Neural progenitor cell (in vitro differentiated cells): ENCODE results near the gene UBAP2. TPM values are rescaled to one million over a fixed set of nuclear protein-coding genes. Genes with fewer than 3 reads are reported as not detected.

Source experiments
- DNase-seq: peaks from one replicate; pipeline ENCODE4 v3.0.0-alpha.2; 2016; ENCODE audit warnings: low spot score
- H2AFZ ChIP-seq: fragments of 200-600 bp; sonication (generic); replicated peaks from 2 replicates; pipeline ENCODE4 v1.6.1; 2016; ENCODE audit warnings: antibody characterized with exemption
- H3F3A ChIP-seq: fragments of 200-600 bp; sonication (generic); 2 replicates; pipeline ENCODE4 v1.6.1; 2016; ENCODE audit warnings: antibody characterized with exemption, low read depth
- H3K27ac ChIP-seq: fragments of 200-600 bp; sonication (generic); 2 replicates; pipeline ENCODE4 v1.5.1; 2016; ENCODE audit warnings: mild to moderate bottlenecking
- H3K27me3 ChIP-seq: fragments of 200-600 bp; sonication (generic); 2 replicates; pipeline ENCODE4 v1.6.1; 2016; ENCODE audit warnings: mild to moderate bottlenecking, moderate library complexity
- H3K36me3 ChIP-seq: fragments of 200-600 bp; sonication (generic); 2 replicates; pipeline ENCODE4 v1.5.1; 2016
- H3K4me1 ChIP-seq: fragments of 200-600 bp; sonication (generic); 2 replicates; pipeline ENCODE4 v1.6.1; 2016; ENCODE audit warnings: mixed run types
- H3K4me2 ChIP-seq: fragments of 200-600 bp; sonication (generic); 2 replicates; pipeline ENCODE4 v1.6.1; 2016
- H3K4me3 ChIP-seq: fragments of 200-600 bp; sonication (generic); 2 replicates; pipeline ENCODE4 v1.5.1; 2016
- H3K79me2 ChIP-seq: fragments of 200-600 bp; sonication (generic); 2 replicates; pipeline ENCODE4 v1.6.1; 2016; ENCODE audit warnings: low read depth
- H3K9ac ChIP-seq: fragments of 200-600 bp; sonication (generic); 2 replicates; pipeline ENCODE4 v1.6.1; 2016
- H3K9me3 ChIP-seq: fragments of 200-600 bp; sonication (generic); 2 replicates; pipeline ENCODE4 v1.5.1; 2016; ENCODE audit warnings: low read depth
- H4K20me1 ChIP-seq: fragments of 200-600 bp; sonication (generic); 2 replicates; pipeline ENCODE4 v1.6.1; 2016; ENCODE audit warnings: low read depth
- H3K27ac Mint-ChIP-seq: 3 replicates; pipeline ENCODE4 v1.8.0; 2021; ENCODE audit warnings: mixed read lengths
- H3K27me3 Mint-ChIP-seq: 2 replicates; pipeline ENCODE4 v1.8.0; 2022; ENCODE audit warnings: low read depth, mild to moderate bottlenecking, inconsistent platforms, moderate library complexity, mixed read lengths; ENCODE audit not compliant: insufficient read depth
- H3K36me3 Mint-ChIP-seq: 3 replicates; pipeline ENCODE4 v1.8.0; 2021; ENCODE audit warnings: mixed read lengths
- H3K4me1 Mint-ChIP-seq: 3 replicates; pipeline ENCODE4 v1.8.0; 2021; ENCODE audit warnings: mixed read lengths
- H3K4me3 Mint-ChIP-seq: 3 replicates; pipeline ENCODE4 v1.8.0; 2021; ENCODE audit warnings: mild to moderate bottlenecking, moderate library complexity, mixed read lengths
- H3K9me3 Mint-ChIP-seq: 3 replicates; pipeline ENCODE4 v1.8.0; 2020; ENCODE audit warnings: mixed read lengths
- CTCF ChIP-seq: fragments of 200-600 bp; sonication (generic); IDR thresholded peaks from 2 replicates; pipeline ENCODE4 v1.5.1; 2017; ENCODE audit warnings: antibody characterized with exemption, mild to moderate bottlenecking
- EZH2 ChIP-seq: fragments of 200-600 bp; sonication (generic); IDR thresholded peaks from 2 replicates; pipeline ENCODE4 v1.6.1; 2017; ENCODE audit warnings: antibody characterized with exemption, mild to moderate bottlenecking, moderate library complexity
- EZH2phosphoT487 ChIP-seq: fragments of 200-600 bp; sonication (generic); IDR thresholded peaks from 2 replicates; pipeline ENCODE4 v1.6.1; 2017; ENCODE audit warnings: antibody characterized with exemption
- total RNA-seq: library from RNA; depleted of rRNA; stranded (reverse); fragments of >200 nt; gene quantifications from 2 replicates; pipeline ENCODE4 v1.2.3, GENCODE V29; 2015; ENCODE audit warnings: low replicate concordance

Gene UBAP2
- total RNA-seq, 1 donor from 2014 or later = 24.3 TPM

- Mint-ChIP-seq H3K27ac (no peak overlapping the region), H3K4me3 (no peak overlapping the region), H3K27me3 (peaks cover 5% of the 10 kb centered on the region), H3K36me3 (peaks cover 16% of the 10 kb centered on the region), H3K4me1 (peaks cover 14% of the 10 kb centered on the region), H3K9me3 (no peaks in the 10 kb centered on the region)
- Histone ChIP-seq H3K9ac (no peak overlapping the region), H3K27me3 (no peaks in the 10 kb centered on the region), H3K79me2 (no peaks in the 10 kb centered on the region), H3K9me3 (no peaks in the 10 kb centered on the region), H4K20me1 (peaks cover 13% of the 10 kb centered on the region), H3K36me3 (no peaks in the 10 kb centered on the region), H3K4me1 (peaks cover 17% of the 10 kb centered on the region), H3F3A (peaks cover 49% of the 10 kb centered on the region), H3K4me3 (no peak overlapping the region), H2AFZ (no peak overlapping the region), H3K27ac (no peak overlapping the region), H3K4me2 (no peak overlapping the region)
- no peak for DNase-seq
- TF ChIP-seq CTCF = no peak
- TF ChIP-seq EZH2 = no peak
- no peak for TF ChIP-seq EZH2phosphoT487
Observed at GRCh38 chr9:33923998-33924701, 124.5 kb downstream of the UBAP2 start.

DNA sequence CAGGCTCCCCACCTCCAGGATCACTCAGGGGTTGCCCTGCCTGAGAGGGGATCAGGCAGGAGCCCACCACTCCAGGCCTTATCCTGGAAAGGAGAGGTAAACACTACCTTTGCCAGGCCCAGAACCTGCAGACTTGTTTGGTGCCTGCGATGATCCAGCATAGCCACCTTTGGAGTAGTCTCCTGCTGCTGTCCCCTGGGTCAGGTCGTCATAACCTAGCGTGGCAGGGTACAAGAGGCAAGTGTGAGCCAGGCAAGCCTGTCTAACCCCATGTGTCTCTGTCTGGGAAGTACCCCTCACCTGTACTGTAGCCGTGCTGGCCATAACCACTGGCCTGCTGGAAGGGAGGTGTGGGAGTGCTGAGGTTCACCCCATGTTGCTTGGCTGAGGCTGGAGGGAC is 125.6 kb downstream of the UBAP2 start:
- Histone ChIP-seq H3K4me1 (peaks cover 17% of the 10 kb centered on the region), H3K4me3 (no peak overlapping the region), H3K79me2 (no peaks in the 10 kb centered on the region), H3K36me3 (no peaks in the 10 kb centered on the region), H3K9ac (no peak overlapping the region), H3F3A (peaks cover 57% of the 10 kb centered on the region), H3K27ac (no peak overlapping the region), H4K20me1 (peaks cover 13% of the 10 kb centered on the region), H2AFZ (no peak overlapping the region), H3K27me3 (no peaks in the 10 kb centered on the region), H3K4me2 (no peak overlapping the region), H3K9me3 (no peaks in the 10 kb centered on the region)
- Mint-ChIP-seq H3K4me3 (no peak overlapping the region), H3K9me3 (no peaks in the 10 kb centered on the region), H3K27ac (no peak overlapping the region), H3K27me3 (peaks cover 7% of the 10 kb centered on the region), H3K36me3 (peaks cover 20% of the 10 kb centered on the region), H3K4me1 (peaks cover 14% of the 10 kb centered on the region)
- TF ChIP-seq EZH2phosphoT487 = no peak
- no peak for TF ChIP-seq EZH2
- TF ChIP-seq CTCF = no peak
- no peak for DNase-seq

- Histone ChIP-seq H3K36me3 (no peaks in the 10 kb centered on the region), H3K79me2 (no peaks in the 10 kb centered on the region), H2AFZ (no peak overlapping the region), H3K4me2 (no peak overlapping the region), H3K4me1 (peaks cover 17% of the 10 kb centered on the region), H3K4me3 (no peak overlapping the region), H3F3A (peaks cover 57% of the 10 kb centered on the region), H3K9me3 (no peaks in the 10 kb centered on the region), H3K9ac (no peak overlapping the region), H3K27ac (no peak overlapping the region), H3K27me3 (no peaks in the 10 kb centered on the region), H4K20me1 (peaks cover 13% of the 10 kb centered on the region)
- Mint-ChIP-seq H3K27me3 (peaks cover 7% of the 10 kb centered on the region), H3K4me3 (no peak overlapping the region), H3K27ac (no peak overlapping the region), H3K36me3 (peaks cover 21% of the 10 kb centered on the region), H3K4me1 (peaks cover 14% of the 10 kb centered on the region), H3K9me3 (no peaks in the 10 kb centered on the region)
- TF ChIP-seq EZH2 = no peak
- TF ChIP-seq CTCF = peak; percentile 71
- peak; percentile 46 for DNase-seq
Observed at GRCh38 chr9:33921967-33922895, 126.5 kb downstream of the UBAP2 start.
